Tibial artery (tissue), 4 donors: ENCODE measurements around the gene MAP3K19.
"Not testable (repeated sequence)": the region's sequence is repeated elsewhere in the genome, so short reads cannot be mapped to it uniquely, and the experiment has no call there.

ENCODE experiments used
- DNase-seq, 2 donors: peaks; one replicate each; pipeline ENCODE4 v3.0.0-alpha.2; 2019
- H3K27ac ChIP-seq, 2 donors: fragments of 200-600 bp; sonication (generic) in 1 of 2; 1 replicate in 1 of 2; 2 replicates in 1 of 2; pipeline ENCODE4 v1.5.1; 2018 to 2019; ENCODE audit warnings: mild to moderate bottlenecking in 1 of 2
- H3K27me3 ChIP-seq, 2 donors: fragments of 200-600 bp; sonication (generic) in 1 of 2; one replicate each; pipeline versions ENCODE4 v1.5.1 to v1.6.0; 2016 to 2019
- H3K36me3 ChIP-seq, 3 donors: fragments of 200-600 bp; sonication (generic) in 2 of 3; one replicate each; pipeline ENCODE4 v1.5.1; 2016 to 2019; ENCODE audit warnings: mild to moderate bottlenecking in 2 of 3
- H3K4me1 ChIP-seq, 4 donors: fragments of 200-600 bp; sonication (generic) in 2 of 4; 1 replicate in 3 of 4; 2 replicates in 1 of 4; pipeline ENCODE4 v1.5.1; 2016 to 2019
- H3K4me3 ChIP-seq, 2 donors: fragments of 200-600 bp; sonication (generic) in 1 of 2; 1 replicate in 1 of 2; 2 replicates in 1 of 2; pipeline ENCODE4 v1.5.1; 2018 to 2019; ENCODE audit warnings: mild to moderate bottlenecking in 2 of 2
- H3K9me3 ChIP-seq, 3 donors: fragments of 200-600 bp; sonication (generic) in 1 of 3; one replicate each; pipeline ENCODE4 v1.5.1; 2016 to 2019
- intact Hi-C: fragments of 100-400 bp; cut with DNase I; formaldehyde crosslinking; loops from one replicate; pipeline ENCODE4 v1.15.0; 2023; ENCODE audit warnings: low total_unique reads
- TF ChIP-seq, protein P1 (sequence below), 2 experiments: fragments of 200-600 bp in 1 of 2; fragments of 450-650 bp in 1 of 2; IDR thresholded peaks; one replicate each; pipeline ENCODE4 v1.5.1; 2017 to 2019; ENCODE audit warnings: antibody characterized with exemption in 2 of 2, mild to moderate bottlenecking in 1 of 2, moderate library complexity in 1 of 2

Gene MAP3K19

DNA sequence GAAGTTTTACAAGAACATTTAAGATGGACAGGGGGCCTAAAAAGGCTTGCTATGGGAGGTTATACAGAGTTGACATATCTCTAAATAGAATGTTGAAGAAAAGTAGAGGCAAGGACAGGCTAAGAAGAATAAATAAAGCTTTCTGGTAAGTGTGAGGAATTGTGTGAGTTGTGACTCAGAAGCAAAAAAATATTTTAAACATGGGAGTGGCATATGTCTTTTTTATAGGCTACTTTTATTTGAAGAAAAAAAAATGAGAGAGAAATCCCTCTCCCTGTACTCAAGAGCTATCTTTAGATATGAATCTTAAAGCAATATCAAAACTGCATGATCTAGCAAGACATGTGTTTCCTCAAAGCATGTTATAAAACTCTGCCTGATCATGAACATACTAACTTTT, 45.9 kb upstream of the MAP3K19 start:
- intact Hi-C loops = no loop called here

GRCh38 chr2:135091681-135092080, 44.4 kb upstream of the MAP3K19 start:
- H3K27ac ChIP-seq = no peak overlapping the region
- TF ChIP-seq, protein P1, sequence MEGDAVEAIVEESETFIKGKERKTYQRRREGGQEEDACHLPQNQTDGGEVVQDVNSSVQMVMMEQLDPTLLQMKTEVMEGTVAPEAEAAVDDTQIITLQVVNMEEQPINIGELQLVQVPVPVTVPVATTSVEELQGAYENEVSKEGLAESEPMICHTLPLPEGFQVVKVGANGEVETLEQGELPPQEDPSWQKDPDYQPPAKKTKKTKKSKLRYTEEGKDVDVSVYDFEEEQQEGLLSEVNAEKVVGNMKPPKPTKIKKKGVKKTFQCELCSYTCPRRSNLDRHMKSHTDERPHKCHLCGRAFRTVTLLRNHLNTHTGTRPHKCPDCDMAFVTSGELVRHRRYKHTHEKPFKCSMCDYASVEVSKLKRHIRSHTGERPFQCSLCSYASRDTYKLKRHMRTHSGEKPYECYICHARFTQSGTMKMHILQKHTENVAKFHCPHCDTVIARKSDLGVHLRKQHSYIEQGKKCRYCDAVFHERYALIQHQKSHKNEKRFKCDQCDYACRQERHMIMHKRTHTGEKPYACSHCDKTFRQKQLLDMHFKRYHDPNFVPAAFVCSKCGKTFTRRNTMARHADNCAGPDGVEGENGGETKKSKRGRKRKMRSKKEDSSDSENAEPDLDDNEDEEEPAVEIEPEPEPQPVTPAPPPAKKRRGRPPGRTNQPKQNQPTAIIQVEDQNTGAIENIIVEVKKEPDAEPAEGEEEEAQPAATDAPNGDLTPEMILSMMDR (IDR thresholded peaks at IDR 0.05) = no peak
- intact Hi-C loops = no loop called here
- H3K27me3 ChIP-seq = no peaks in the 10 kb centered on the region
- no peaks in the 10 kb centered on the region for H3K4me1 ChIP-seq
- no peaks in the 10 kb centered on the region for H3K9me3 ChIP-seq
- no peak for DNase-seq
- H3K4me3 ChIP-seq = no peak overlapping the region
- H3K36me3 ChIP-seq = peaks cover 12 to 40% (median 20%) of the 10 kb centered on the region in 3 donors

More for the DNA sequence above, 45.9 kb upstream of the MAP3K19 start:
- H3K9me3 ChIP-seq = no peaks in the 10 kb centered on the region
- TF ChIP-seq, protein P1 (IDR thresholded peaks at IDR 0.05) = no peak
- H3K4me1 ChIP-seq = no peaks in the 10 kb centered on the region
- no peak for DNase-seq
- H3K27me3 ChIP-seq = no peaks in the 10 kb centered on the region
- H3K36me3 ChIP-seq = peaks cover 12 to 40% (median 20%) of the 10 kb centered on the region in 3 donors
- no peak overlapping the region for H3K27ac ChIP-seq
- H3K4me3 ChIP-seq = no peak overlapping the region

DNA sequence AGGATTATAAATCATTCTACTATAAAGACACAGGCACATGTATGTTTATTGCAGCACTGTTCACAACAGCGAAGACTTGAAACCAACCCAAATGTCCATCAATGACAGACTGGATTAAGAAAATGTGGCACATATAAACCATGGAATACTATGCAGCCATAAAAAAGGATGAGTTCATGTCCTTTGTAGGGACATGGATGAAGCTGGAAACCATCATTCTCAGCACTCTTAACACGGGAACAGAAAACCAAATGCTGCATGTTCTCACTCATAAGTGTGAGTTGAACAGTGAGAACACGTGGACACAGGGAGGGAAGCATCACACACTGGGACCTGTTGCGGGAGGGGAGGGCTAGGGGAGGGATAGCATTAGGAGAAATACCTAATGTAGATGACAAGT, 42.4 kb upstream of the MAP3K19 start:
- H3K27me3 ChIP-seq, H3K9me3 ChIP-seq, H3K4me1 ChIP-seq, intact Hi-C loops, DNase-seq, H3K4me3 ChIP-seq, H3K27ac ChIP-seq: not testable (repeated sequence)
- H3K36me3 ChIP-seq = peaks cover 8 to 28% (median 13%) of the 10 kb centered on the region in 3 donors

- no peaks in the 10 kb centered on the region for H3K9me3 ChIP-seq
These were observed 39.0 kb upstream of the MAP3K19 start for GRCh38 chr2:135086222-135086621.

GRCh38 chr2:135078417-135078816, 31.2 kb upstream of the MAP3K19 start:
- H3K36me3 ChIP-seq = peaks cover 0 to 13% (median 5%) of the 10 kb centered on the region in 3 donors
- H3K27me3 ChIP-seq = no peaks in the 10 kb centered on the region
- H3K4me1 ChIP-seq = peaks cover 0 to 16% (median 8%) of the 10 kb centered on the region in 4 donors
- TF ChIP-seq, protein P1 (IDR thresholded peaks at IDR 0.05) = no peak
- no peak overlapping the region for H3K27ac ChIP-seq
- no peaks in the 10 kb centered on the region for H3K9me3 ChIP-seq
- H3K4me3 ChIP-seq = no peak overlapping the region
- intact Hi-C loops = no loop called here
- DNase-seq = no peak

More at GRCh38 chr2:135086222-135086621, 39.0 kb upstream of the MAP3K19 start:
- H3K36me3 ChIP-seq = peaks cover 0 to 9% (median 9%) of the 10 kb centered on the region in 3 donors
- no peak overlapping the region for H3K27ac ChIP-seq
- no peaks in the 10 kb centered on the region for H3K4me1 ChIP-seq
- no peaks in the 10 kb centered on the region for H3K27me3 ChIP-seq
- TF ChIP-seq, protein P1 (IDR thresholded peaks at IDR 0.05) = no peak
- intact Hi-C loops = no loop called here
- no peak overlapping the region for H3K4me3 ChIP-seq
- no peak for DNase-seq

GRCh38 chr2:135076556-135076955, 29.3 kb upstream of the MAP3K19 start:
- no peaks in the 10 kb centered on the region for H3K27me3 ChIP-seq
- H3K9me3 ChIP-seq = no peaks in the 10 kb centered on the region
- H3K4me1 ChIP-seq = peaks cover 0 to 22% (median 10%) of the 10 kb centered on the region in 4 donors
- no peak overlapping the region for H3K27ac ChIP-seq
- DNase-seq = no peak
- intact Hi-C loops = no loop called here
- H3K36me3 ChIP-seq = peaks cover 0 to 8% (median 0%) of the 10 kb centered on the region in 3 donors
- H3K4me3 ChIP-seq = no peak overlapping the region
- TF ChIP-seq, protein P1 (IDR thresholded peaks at IDR 0.05) = no peak
